T-cell (primary cell): ENCODE data around the gene KDM2A. TPM values are rescaled to one million over a fixed set of nuclear protein-coding genes. Genes with fewer than 3 reads are reported as not detected.

Source experiments
- ATAC-seq, 4 experiments: fragments of 200-7000 bp in 3 of 4; fragments of 150-1000 bp in 1 of 4; cut with Tn5 transposase; replicated peaks in 1 of 4; 1 replicate in 3 of 4; 2 replicates in 1 of 4; pipeline ENCODE4 v1.10.0; 2021; ENCODE audit warnings: moderate library complexity in 3 of 4, mild to moderate bottlenecking in 2 of 4, moderate number of reproducible peaks in 1 of 4
- CTCF ChIA-PET, 2 donors: fragments of 300-600 bp; sonication (Branson Sonifier 250); formaldehyde crosslinking; loops; one replicate each; lab custom pipeline; 2022; ENCODE audit warnings: antibody characterized with exemption in 2 of 2; lab: Charles Lee
- POLR2A ChIA-PET, 2 donors: fragments of 300-600 bp; sonication (Branson Sonifier 250); formaldehyde crosslinking; loops; one replicate each; lab custom pipeline; 2022; ENCODE audit warnings: antibody characterized with exemption in 2 of 2; lab: Charles Lee
- DNase-seq, 35 experiments: peaks; one replicate each; pipeline versions ENCODE4 v3.0.0 to v3.0.0-alpha.2; 2013 to 2023
- H3K27ac ChIP-seq: one replicate; pipeline ENCODE4 v1.5.1; 2013; ENCODE audit warnings: low read length
- H3K27me3 ChIP-seq, 2 experiments: replicated peaks in 1 of 2; 1 replicate in 1 of 2; 2 replicates in 1 of 2; pipeline versions ENCODE4 v1.6.1 to v1.7.0; 2013; ENCODE audit warnings: low read length in 1 of 2, mixed read lengths in 1 of 2; ENCODE audit not compliant: control insufficient read depth in 2 of 2, insufficient read depth in 2 of 2; ENCODE audit errors: extremely low read depth in 1 of 2
- H3K36me3 ChIP-seq, 2 donors: 1 replicate in 1 of 2; 2 replicates in 1 of 2; pipeline versions ENCODE4 v1.6.1 to v1.7.0; 2013; ENCODE audit warnings: low read length in 1 of 2; ENCODE audit not compliant: control insufficient read depth in 2 of 2, insufficient read depth in 1 of 2; ENCODE audit errors: extremely low read depth in 1 of 2
- H3K4me1 ChIP-seq, 2 experiments: 1 replicate in 1 of 2; 2 replicates in 1 of 2; pipeline versions ENCODE4 v1.6.1 to v1.7.0; 2013; ENCODE audit warnings: low read length in 2 of 2, mixed read lengths in 1 of 2; ENCODE audit not compliant: insufficient read depth in 2 of 2, control insufficient read depth in 1 of 2; ENCODE audit errors: extremely low read depth in 1 of 2
- H3K4me3 ChIP-seq, 2 donors: 1 replicate in 1 of 2; 2 replicates in 1 of 2; pipeline versions ENCODE4 v1.5.1 to v1.7.0; 2013; ENCODE audit warnings: mild to moderate bottlenecking in 2 of 2, low read length in 1 of 2, moderate library complexity in 1 of 2; ENCODE audit not compliant: control insufficient read depth in 1 of 2; ENCODE audit errors: extremely low read depth in 1 of 2
- H3K9me3 ChIP-seq: 2 replicates; pipeline ENCODE4 v1.7.0; 2013
- H3K27ac Mint-ChIP-seq, 2 donors: one replicate each; pipeline ENCODE4 v1.8.0; 2020 to 2021; ENCODE audit warnings: mild to moderate bottlenecking in 2 of 2, mixed read lengths in 2 of 2
- H3K27me3 Mint-ChIP-seq, 2 donors: one replicate each; pipeline ENCODE4 v1.8.0; 2021 to 2022; ENCODE audit warnings: mixed read lengths in 2 of 2
- H3K36me3 Mint-ChIP-seq: one replicate; pipeline ENCODE4 v1.8.0; 2021; ENCODE audit warnings: mixed read lengths
- H3K4me1 Mint-ChIP-seq, 3 donors: one replicate each; pipeline ENCODE4 v1.8.0; 2020 to 2022; ENCODE audit warnings: mixed read lengths in 3 of 3, mild to moderate bottlenecking in 1 of 3
- H3K4me3 Mint-ChIP-seq, 3 donors: one replicate each; pipeline ENCODE4 v1.8.0; 2020 to 2022; ENCODE audit warnings: mild to moderate bottlenecking in 3 of 3, mixed read lengths in 3 of 3, moderate library complexity in 3 of 3
- H3K9me3 Mint-ChIP-seq, 3 donors: one replicate each; pipeline ENCODE4 v1.8.0; 2020 to 2022; ENCODE audit warnings: mixed read lengths in 3 of 3
- WGBS: methylation state at CpG from one replicate; pipeline ENCODE4 v1.1.5; 2013; ENCODE audit warnings: missing lambda C conversion rate; ENCODE audit not compliant: insufficient coverage; 5-methylcytosine and 5-hydroxymethylcytosine counted together
- total RNA-seq, 35 experiments: library from RNA in 6 of 35; stranded (reverse) in 6 of 35; fragments of 120-200 nt in 1 of 35; gene quantifications; one replicate each; pipeline versions ENCODE4 v1.2.1 to v1.2.4 and lab custom pipeline; 2013 to 2026

Gene KDM2A
- total RNA-seq, 5 donors from 2014 or later (not counting 1 experiment from before 2014, with no cell fraction given), result 157 to 333 (median 178) TPM

DNA sequence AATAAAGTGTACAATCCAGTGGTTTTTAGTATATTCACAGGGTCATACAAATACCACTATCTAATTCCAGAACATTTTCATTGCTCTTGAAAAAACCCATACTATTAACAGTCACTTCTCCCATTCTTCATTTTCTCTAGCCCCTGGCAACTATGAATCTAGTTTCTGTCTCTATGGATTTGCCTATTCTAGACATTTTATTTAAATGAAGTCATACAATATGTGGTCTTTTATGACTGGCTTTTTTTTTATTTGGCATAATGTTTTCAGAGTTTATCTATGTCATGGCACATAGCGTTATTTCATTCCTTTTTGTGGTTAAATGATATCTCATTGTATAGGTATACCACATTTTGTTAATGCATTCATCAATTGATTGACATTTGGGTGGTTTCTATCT lies 59.4 kb downstream of the KDM2A start:
- Mint-ChIP-seq H3K36me3 (peaks cover 18% of the 10 kb centered on the region), H3K4me3 (no peak overlapping the region), H3K9me3 (no peaks in the 10 kb centered on the region), H3K27me3 (no peaks in the 10 kb centered on the region), H3K27ac (no peak overlapping the region), H3K4me1 (peaks cover 28 to 32% (median 29%) of the 10 kb centered on the region in 3 donors)
- POLR2A ChIA-PET, result no interaction called here
- DNase-seq (no peak), ATAC-seq (no peak)
- Histone ChIP-seq H3K27ac (no peak overlapping the region), H3K9me3 (no peaks in the 10 kb centered on the region), H3K4me1 (peaks cover 0 to 6% of the 10 kb centered on the region in 2 experiments), H3K27me3 (no peaks in the 10 kb centered on the region), H3K36me3 (peaks cover 7 to 37% of the 10 kb centered on the region in 2 donors), H3K4me3 (no peak overlapping the region)
- CTCF ChIA-PET, result no interaction called here
- WGBS, result no CpG with 5 or more reads among the region's 1 CpG

DNA sequence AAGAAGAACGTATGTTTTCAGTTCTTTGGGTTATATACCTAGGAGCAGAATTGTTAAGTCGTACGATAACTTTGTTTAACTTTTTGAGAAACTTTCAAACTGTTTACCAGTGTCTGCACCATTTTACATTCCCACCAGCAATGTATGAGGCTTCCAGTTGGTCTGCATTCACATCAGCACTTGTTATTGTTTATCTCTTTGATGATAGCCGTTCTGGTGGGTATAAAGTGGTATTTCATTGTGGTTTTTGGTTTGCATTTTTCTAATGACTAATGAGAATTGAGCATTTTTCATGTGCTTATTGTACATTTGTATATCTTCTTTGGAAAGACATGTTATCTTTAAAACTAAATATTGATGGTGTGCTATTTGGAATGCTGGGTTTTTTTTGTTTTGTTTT lies 59.8 kb downstream of the KDM2A start:
- no CpG with 5 or more reads among the region's 4 CpGs for WGBS
- no peak overlapping the region for H3K27ac Mint-ChIP-seq
- H3K4me3 Mint-ChIP-seq, result no peak overlapping the region
- DNase-seq (no peak), ATAC-seq (no peak)
- Histone ChIP-seq H3K4me1 (peaks cover 0 to 2% of the 10 kb centered on the region in 2 experiments), H3K27me3 (no peaks in the 10 kb centered on the region), H3K36me3 (peaks cover 7 to 42% of the 10 kb centered on the region in 2 donors), H3K27ac (no peak overlapping the region), H3K9me3 (no peaks in the 10 kb centered on the region), H3K4me3 (no peak overlapping the region)
- H3K4me1 Mint-ChIP-seq, result peaks cover 28 to 32% (median 29%) of the 10 kb centered on the region in 3 donors
- H3K9me3 Mint-ChIP-seq, result no peaks in the 10 kb centered on the region
- peaks cover 18% of the 10 kb centered on the region for H3K36me3 Mint-ChIP-seq
- CTCF ChIA-PET, result no interaction called here
- POLR2A ChIA-PET, result no interaction called here
- H3K27me3 Mint-ChIP-seq, result no peaks in the 10 kb centered on the region

DNA sequence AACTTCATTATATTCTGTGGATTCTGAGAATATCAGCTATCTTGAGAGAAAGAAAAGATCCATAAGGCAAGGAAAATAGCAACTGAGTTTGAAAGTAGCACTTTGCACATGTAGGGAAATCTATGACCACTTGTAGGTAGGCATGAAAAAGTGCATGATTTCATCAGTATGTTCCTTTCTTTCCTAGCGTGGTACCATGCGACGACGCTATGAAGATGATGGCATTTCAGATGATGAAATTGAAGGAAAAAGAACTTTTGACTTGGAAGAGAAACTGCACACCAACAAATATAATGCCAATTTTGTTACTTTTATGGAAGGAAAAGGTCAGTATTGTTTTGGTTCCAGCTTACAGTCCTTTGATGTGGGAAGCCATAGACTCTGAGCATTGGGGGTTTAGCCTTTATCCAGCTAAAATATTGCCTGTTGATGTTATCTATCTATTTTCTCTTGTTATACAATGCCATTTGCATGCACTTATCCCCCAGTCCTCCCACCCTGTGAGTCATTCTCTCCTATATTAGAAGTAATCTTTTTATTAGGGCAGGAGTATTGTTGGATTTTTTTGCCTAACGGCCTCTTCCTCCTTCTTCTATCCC lies 60.9 kb downstream of the KDM2A start:
- Mint-ChIP-seq H3K4me3 (no peak overlapping the region), H3K4me1 (peaks cover 22 to 26% (median 25%) of the 10 kb centered on the region in 3 donors), H3K27ac (no peak overlapping the region), H3K27me3 (no peaks in the 10 kb centered on the region), H3K36me3 (peaks cover 23% of the 10 kb centered on the region), H3K9me3 (no peaks in the 10 kb centered on the region)
- ChIA-PET POLR2A (no interaction called here), CTCF (no interaction called here)
- no CpG with 5 or more reads among the region's 5 CpGs for WGBS
- Histone ChIP-seq H3K36me3 (peaks cover 7 to 47% of the 10 kb centered on the region in 2 donors), H3K4me1 (no peaks in the 10 kb centered on the region), H3K27ac (no peak overlapping the region), H3K4me3 (no peak overlapping the region), H3K9me3 (no peaks in the 10 kb centered on the region), H3K27me3 (no peaks in the 10 kb centered on the region)
- no peak for ATAC-seq
- no peak for DNase-seq

DNA sequence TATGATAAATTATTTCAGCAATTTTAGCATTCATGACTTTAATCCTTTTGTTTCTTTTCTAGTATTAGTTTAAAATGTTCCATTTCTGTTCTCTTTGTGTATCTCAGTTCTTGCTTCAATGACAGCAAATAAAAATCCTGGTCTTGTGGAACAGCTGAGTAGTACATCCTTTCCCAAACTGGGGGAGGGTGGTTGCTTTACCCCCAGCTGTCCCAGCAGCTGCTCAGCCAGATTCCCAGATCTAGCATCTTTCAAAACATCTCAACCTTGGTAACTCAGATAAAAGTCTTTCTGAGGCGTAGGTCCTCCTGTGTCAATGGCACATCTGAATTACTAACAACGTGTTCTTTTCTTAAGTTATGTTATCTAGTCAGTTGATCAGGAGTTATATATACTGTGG lies 75.0 kb downstream of the KDM2A start:
- peaks cover 8 to 11% (median 9%) of the 10 kb centered on the region in 3 donors for H3K4me1 Mint-ChIP-seq
- POLR2A ChIA-PET, result interaction anchor here in 1 of 2 donors (1.0 kb wide), 1 partner anchor 8 kb away, joined by 3 read pairs; no protein-coding TSS in a partner anchor
- no peaks in the 10 kb centered on the region for H3K4me1 ChIP-seq
- H3K27me3 ChIP-seq, result no peaks in the 10 kb centered on the region
- H3K9me3 ChIP-seq, result no peaks in the 10 kb centered on the region
- no peak overlapping the region for H3K27ac Mint-ChIP-seq
- no peaks in the 10 kb centered on the region for H3K27me3 Mint-ChIP-seq
- ATAC-seq, result no peak
- no peak overlapping the region for H3K4me3 Mint-ChIP-seq
- CTCF ChIA-PET, result interaction anchor here in 1 of 2 donors (0.5 kb wide), 1 partner anchor 235 kb away, joined by 4 read pairs; no protein-coding TSS in a partner anchor
- H3K36me3 Mint-ChIP-seq, result peaks cover 28% of the 10 kb centered on the region
- no CpG with 5 or more reads among the region's 2 CpGs for WGBS
- H3K27ac ChIP-seq, result no peak overlapping the region
- no peak overlapping the region for H3K4me3 ChIP-seq
- peaks cover 5 to 12% of the 10 kb centered on the region in 2 donors for H3K36me3 ChIP-seq
- no peak for DNase-seq
- H3K9me3 Mint-ChIP-seq, result no peaks in the 10 kb centered on the region

DNA sequence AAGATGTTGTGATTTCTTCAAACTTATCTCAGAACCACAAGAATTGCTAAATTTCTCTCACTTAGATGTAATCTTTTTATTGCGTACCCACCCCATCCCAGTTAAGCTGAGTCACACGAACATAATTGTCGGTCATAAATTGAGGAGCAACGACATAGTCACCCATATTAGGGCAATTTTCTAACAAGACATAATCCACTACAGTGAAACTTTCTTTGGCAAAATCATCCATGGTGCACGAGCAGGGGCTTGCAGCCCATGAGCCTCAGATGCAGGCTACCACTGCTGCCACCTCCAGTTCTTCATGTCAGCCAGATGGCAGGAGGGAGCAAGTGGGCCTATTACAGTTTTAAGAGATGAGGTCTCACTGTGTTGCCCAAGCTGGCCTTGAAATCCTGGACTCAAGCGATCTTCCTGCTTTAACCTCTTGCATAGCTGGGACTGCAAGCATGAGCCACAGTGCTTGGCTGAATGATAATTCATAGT lies 77.0 kb downstream of the KDM2A start:
- Mint-ChIP-seq H3K27ac (no peak overlapping the region), H3K4me3 (no peak overlapping the region), H3K27me3 (no peaks in the 10 kb centered on the region), H3K9me3 (no peaks in the 10 kb centered on the region), H3K4me1 (peaks cover 0 to 2% (median 0%) of the 10 kb centered on the region in 3 donors), H3K36me3 (peaks cover 28% of the 10 kb centered on the region)
- H3K36me3 ChIP-seq, result peaks cover 7 to 20% of the 10 kb centered on the region in 2 donors
- no peaks in the 10 kb centered on the region for H3K9me3 ChIP-seq
- H3K27me3 ChIP-seq, result no peaks in the 10 kb centered on the region
- H3K27ac ChIP-seq, result no peak overlapping the region
- DNase-seq (no peak), ATAC-seq (no peak)
- ChIA-PET CTCF (interaction anchor here in 1 of 2 donors (0.5 to 0.6 kb wide), 2 partner anchors 115 to 706 kb away, joined by 4 to 5 read pairs; no protein-coding TSS in a partner anchor), POLR2A (interaction anchor here in 1 of 2 donors (0.5 kb wide), 1 partner anchor 1078 kb away, joined by 3 read pairs; no protein-coding TSS in a partner anchor)
- 98% methylated on average over 5 of the region's 6 CpGs for WGBS
- no peaks in the 10 kb centered on the region for H3K4me1 ChIP-seq
- no peak overlapping the region for H3K4me3 ChIP-seq

DNA sequence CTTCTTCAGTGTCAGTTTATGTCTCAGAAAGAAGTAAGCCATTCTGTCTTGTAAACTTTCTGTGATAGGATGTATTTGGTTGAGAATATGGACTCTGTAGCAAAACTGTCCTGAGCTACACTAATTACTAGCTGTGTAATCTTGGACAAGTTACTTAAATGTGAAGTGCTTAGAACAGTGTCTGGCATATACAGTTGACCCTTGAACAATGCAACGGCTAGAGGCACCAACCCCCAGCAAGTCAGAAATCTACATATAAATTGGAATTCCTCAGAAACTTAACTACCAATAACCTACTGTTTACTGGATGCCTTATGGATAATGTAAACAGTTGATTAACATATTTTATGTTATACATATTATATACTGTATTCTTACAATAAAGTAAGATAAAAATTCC lies 78.5 kb downstream of the KDM2A start:
- Histone ChIP-seq H3K36me3 (peaks cover 10 to 20% of the 10 kb centered on the region in 2 donors), H3K27ac (no peak overlapping the region), H3K27me3 (no peaks in the 10 kb centered on the region), H3K9me3 (no peaks in the 10 kb centered on the region), H3K4me1 (no peaks in the 10 kb centered on the region), H3K4me3 (no peak overlapping the region)
- H3K9me3 Mint-ChIP-seq, result no peaks in the 10 kb centered on the region
- ATAC-seq (no peak), DNase-seq (no peak)
- no peak overlapping the region for H3K27ac Mint-ChIP-seq
- no CpG with 5 or more reads among the region's 1 CpG for WGBS
- peaks cover 0 to 2% (median 0%) of the 10 kb centered on the region in 3 donors for H3K4me1 Mint-ChIP-seq
- ChIA-PET CTCF (interaction anchor here in 1 of 2 donors (0.6 kb wide), 1 partner anchor 204 kb away, joined by 4 read pairs; the partner anchor contains the start of gene PPP1CA), POLR2A (no interaction called here)
- H3K27me3 Mint-ChIP-seq, result no peaks in the 10 kb centered on the region
- no peak overlapping the region for H3K4me3 Mint-ChIP-seq
- H3K36me3 Mint-ChIP-seq, result peaks cover 18% of the 10 kb centered on the region
